ENCODE measurements around the gene MEIS1.

- TF ChIP-seq CTCF (conservative IDR thresholded peaks at IDR 0.05 in 1 of 2, IDR thresholded peaks at IDR 0.05 in 1 of 2; ENCODE audit: low read depth in 1 of 2, low read length in 2 of 2) (no peak), EZH2 (IDR thresholded peaks at IDR 0.05; ENCODE audit: low read length, missing control alignments) (no peak)
These were observed 102.1 kb downstream of the MEIS1 start for GRCh38 chr2:66536997-66537396.
